SH-SY5Y (cell line): ENCODE data around the gene ARHGAP8.

Source experiments
- GATA2 ChIP-seq: IDR thresholded peaks from 2 replicates; pipeline ENCODE4 v1.6.1; 2011; ENCODE audit warnings: mild to moderate bottlenecking, low read depth, low read length
- GATA3 ChIP-seq: IDR thresholded peaks from 2 replicates; pipeline ENCODE4 v1.6.1; 2011; ENCODE audit warnings: low read depth, mild to moderate bottlenecking, low read length, moderate library complexity

The ARHGAP8 gene

DNA sequence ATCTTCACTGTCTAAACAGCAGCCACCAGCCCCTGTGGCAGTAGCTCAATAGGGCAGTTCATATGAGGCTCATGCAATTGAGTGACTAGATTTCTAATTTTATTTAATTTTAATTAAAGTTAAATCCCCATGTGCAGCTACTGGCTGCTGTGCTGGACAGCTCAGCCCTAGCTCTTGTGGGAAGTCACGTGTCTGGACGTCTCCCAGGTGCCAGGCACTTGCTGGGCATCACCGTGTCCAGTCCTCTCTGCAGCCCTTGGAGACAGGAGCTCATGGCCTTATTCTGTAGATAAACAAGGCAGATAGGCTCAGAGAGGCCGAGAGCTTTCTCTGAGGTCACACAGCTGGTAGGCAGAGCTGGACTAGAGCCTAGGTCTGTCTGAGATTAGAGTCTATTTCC, 95.0 kb downstream of the ARHGAP8 start:
- TF ChIP-seq GATA3 (no peak), GATA2 (no peak)

DNA sequence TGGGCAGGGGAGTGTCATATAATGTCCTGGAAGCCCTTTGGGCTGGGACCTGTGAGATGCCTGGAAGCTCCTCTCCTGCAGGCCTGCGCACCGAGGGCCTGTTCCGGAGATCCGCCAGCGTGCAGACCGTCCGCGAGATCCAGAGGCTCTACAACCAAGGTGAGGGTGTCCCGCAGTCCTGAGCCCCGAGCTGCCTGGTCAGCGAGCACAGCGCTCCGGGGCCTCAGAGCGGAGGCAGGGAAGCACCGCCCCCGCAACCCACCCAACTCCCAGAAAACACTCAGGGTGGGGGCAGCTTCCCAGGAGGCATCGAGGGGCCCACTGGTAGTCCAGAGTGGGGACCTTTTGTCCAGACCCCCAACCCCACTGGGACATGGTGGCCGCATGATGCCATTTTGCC, 95.5 kb downstream of the ARHGAP8 start:
- TF ChIP-seq GATA3 (no peak), GATA2 (no peak)

DNA sequence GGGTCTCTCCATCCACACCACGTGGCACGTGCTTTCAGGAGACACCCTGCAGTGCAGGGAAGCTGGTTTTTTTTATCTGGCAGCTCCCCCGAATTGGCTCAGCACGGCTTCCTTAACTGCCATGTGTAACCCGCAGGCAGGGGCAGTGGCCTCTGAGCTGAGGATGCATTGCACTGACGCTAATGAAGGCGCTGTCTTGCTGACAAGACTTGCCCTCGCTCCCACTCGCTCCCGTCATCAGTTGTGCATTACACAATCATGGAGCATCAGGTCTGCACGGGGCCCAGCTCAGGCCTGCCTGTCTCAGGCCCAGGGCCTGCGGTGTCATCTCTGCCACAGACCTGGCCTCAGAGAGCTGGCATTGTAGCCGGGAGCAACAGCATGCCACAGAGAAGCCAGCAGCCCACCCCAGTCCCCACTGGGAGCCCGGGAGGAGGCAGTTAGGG, 95.9 kb downstream of the ARHGAP8 start:
- TF ChIP-seq GATA3, result no peak
- no peak for TF ChIP-seq GATA2

DNA sequence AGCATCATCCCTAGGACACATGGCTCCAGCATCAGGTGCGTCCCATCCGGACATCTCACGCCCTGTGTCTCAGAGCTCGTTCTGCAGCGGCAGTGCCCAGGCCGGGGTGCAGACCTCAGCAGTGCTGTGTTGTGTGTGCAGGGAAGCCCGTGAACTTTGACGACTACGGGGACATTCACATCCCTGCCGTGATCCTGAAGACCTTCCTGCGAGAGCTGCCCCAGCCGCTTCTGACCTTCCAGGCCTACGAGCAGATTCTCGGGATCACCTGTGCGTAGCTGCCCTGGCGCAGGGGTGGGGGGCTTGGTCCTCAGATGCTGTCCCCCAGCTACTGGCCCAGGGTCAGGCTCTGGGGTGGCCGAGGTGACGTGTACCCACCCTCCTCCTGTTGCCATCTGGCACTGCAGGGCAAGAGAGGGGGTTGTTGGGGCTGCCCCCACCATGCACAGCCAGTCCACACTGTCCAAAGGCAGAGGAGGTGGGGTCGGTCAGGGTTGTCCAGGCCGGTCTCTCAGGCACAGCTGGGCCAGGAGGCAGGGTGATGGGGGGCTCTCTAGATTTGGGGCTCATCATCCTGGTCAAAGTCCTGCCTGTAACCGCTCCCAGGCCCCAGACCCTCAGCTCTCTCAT, 96.5 kb downstream of the ARHGAP8 start:
- TF ChIP-seq GATA2 (no peak), GATA3 (no peak)

DNA sequence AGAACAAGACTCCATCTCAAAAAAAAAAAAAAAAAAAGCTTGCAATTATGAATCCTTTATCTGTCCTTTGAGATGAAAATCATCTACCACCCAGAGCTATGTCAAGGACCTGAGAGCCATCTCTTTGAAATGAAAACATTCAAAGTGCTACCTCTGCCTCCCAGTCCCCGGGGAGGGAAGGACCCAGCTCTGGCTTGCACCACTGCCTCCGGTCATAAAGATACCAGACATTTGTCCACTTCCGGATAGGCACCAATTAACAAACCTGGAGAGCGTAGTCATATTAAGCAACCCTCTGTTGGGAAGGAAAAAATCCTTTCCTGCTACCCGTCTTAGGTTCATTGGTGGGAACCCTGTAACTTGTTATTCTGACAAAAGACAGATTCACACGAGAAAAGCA, 98.6 kb downstream of the ARHGAP8 start:
- TF ChIP-seq GATA2, result no peak
- no peak for TF ChIP-seq GATA3

DNA sequence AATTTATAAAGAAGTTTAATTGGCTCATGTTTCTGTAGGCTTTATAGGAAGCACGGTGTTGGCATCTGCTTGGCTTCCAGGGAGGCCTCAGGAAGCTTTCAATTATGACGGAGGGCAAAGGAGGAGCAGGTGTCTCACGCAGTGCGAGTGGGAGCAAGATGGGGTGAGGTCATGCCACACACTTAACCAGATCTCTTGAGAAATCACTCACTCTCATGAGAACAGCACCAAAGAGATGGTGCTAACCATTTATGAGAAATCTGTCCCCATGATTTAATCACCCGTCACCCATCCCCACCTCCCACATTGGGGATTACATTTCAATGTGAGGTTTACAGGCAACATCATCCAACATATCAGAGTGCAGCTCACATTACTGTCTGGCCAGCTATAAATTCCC, 103.5 kb downstream of the ARHGAP8 start:
- no peak for TF ChIP-seq GATA2
- no peak for TF ChIP-seq GATA3

DNA sequence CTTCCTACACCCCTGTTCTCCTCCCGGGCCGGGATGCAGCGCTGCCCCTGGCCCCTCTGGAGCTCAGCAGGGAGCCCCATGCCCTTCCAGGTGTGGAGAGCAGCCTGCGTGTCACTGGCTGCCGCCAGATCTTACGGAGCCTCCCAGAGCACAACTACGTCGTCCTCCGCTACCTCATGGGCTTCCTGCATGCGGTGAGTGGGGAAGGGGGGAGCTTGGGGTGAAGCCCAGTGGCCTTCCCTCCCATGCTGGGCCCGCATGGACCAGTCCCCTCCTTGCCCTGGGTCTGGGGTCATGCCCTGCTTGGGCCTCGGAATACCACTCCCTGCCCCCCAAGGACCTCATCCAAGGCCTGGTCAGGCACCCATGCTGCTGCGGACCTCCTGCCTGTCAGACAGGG, 107.3 kb downstream of the ARHGAP8 start:
- TF ChIP-seq GATA3, result no peak
- no peak for TF ChIP-seq GATA2

DNA sequence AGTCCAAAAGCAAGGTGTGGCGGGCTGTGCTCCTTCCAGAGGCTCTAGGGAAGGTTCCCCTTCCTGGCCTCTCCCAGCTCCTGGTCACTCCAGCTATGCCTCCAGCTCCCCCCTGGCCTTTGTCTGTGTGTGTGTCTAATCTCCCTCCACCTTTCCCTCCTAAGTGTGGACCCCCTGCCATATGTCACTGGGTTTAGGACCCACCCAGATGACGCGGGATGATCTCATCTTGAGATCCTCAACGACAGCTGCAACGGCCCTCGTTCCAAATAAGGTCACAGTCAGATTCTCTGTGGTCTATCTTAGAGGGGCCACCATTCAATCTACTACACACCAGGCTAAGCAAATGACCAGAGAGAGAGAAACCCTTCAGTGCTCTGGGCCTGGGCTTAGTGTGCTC, 107.9 kb downstream of the ARHGAP8 start:
- TF ChIP-seq GATA2, result no peak
- TF ChIP-seq GATA3, result no peak

DNA sequence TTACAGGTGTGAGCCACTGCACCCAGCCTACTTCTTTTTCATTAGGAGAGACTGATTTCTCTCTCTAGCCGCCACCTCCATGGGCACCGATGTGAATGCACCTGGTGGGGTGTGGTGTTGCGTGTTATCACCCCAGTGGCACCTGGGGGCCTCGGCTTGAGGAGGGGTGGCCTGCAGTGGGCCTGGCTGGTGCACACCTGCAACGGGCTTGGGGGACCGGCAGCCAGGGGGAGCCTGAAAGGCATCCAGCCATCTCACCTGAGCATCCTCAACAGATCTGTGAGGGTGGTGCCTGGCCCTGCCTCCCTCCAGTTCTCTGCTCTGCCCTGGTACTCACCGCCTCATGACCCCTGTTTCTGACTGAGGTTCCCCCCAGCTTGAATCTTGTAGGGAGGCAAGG, 108.9 kb downstream of the ARHGAP8 start:
- TF ChIP-seq GATA2 (no peak), GATA3 (no peak)

DNA sequence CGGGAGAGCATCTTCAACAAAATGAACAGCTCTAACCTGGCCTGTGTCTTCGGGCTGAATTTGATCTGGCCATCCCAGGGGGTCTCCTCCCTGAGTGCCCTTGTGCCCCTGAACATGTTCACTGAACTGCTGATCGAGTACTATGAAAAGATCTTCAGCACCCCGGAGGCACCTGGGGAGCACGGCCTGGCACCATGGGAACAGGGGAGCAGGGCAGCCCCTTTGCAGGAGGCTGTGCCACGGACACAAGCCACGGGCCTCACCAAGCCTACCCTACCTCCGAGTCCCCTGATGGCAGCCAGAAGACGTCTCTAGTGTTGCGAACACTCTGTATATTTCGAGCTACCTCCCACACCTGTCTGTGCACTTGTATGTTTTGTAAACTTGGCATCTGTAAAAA, 109.9 kb downstream of the ARHGAP8 start:
- TF ChIP-seq GATA2, result no peak

DNA sequence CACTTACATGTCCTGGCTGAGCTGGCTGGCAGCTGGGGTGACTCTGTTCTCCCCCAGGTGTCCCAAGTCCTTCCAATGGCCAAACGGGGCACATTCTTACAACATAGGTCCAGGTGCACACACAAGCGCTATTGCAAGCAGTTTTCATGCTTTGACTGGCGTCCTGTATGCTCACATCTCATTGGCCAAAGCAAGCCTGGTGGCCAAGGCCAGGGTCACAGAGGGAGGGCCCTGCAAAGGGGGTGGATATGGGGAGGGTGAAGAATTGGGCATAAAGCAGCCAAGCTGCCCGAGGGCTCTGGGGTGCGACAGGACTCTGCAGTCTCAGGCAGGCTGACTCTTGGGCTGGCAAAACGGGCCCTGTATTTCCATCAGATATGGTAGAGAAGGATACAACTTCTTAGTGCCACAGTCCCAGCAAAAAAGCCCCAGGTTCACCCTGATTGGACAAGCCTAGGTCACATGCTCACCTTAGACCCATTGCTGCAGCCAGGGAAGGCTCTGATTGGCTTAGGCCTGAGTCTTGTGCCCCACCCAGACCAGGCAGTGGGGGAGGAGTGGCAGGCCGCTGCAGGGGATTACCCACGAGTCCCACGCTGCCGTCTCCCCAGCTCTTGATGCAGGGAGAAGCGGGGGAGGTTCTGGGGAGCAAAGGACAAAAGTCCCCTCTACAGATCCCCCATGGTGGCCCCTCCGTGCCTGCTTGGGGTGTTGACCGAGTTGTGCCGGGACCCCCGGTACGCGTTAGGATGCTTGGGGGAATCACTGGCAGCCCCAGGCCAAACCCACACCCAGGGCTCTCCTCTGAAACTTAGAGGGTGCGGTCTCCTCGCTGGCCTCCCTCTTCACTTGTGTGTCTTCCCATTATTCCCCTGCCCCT, 110.8 kb downstream of the ARHGAP8 start:
- TF ChIP-seq GATA3 (no peak), GATA2 (no peak)

DNA sequence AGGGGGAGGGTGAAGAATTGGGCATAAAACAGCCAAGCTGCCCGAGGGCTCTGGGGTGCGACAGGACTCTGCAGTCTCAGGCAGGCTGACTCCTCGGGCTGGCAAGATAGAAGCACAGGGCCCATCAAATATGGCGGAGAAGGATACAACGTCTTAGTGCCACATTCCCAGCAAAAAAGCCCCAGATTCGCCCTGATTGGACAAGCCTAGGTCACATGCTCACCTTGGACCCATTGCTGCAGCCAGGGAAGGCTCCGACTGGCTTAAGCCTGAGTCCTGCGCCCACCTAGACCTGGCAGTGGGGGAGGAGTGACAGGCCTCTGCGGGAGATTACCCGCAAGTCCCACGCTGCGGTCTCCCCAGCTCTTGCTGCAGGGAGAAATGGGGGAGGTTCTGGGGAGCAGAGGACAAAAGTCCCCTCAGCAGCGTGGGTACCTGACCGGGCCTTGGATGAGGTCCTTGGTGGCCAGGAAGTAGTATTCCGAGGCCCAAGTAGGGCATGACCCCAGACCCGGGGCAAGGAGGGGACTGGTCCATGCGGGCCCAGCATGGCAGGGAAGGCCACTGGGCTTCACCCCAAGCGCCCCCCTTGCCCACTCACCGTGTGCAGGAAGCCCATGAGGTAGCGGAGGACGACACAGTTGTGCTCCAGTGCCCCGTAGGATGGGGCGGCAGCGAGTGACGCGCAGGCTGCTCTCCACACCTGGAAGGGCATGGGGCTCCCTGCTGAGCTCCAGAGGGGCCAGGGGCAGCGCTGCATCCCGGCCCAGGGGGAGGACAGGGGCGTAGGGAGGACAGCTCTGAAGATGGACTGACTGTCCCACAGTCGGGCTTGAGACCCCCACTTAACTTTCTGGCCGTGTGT, 113.0 kb downstream of the ARHGAP8 start:
- no peak for TF ChIP-seq GATA3
- no peak for TF ChIP-seq GATA2

DNA sequence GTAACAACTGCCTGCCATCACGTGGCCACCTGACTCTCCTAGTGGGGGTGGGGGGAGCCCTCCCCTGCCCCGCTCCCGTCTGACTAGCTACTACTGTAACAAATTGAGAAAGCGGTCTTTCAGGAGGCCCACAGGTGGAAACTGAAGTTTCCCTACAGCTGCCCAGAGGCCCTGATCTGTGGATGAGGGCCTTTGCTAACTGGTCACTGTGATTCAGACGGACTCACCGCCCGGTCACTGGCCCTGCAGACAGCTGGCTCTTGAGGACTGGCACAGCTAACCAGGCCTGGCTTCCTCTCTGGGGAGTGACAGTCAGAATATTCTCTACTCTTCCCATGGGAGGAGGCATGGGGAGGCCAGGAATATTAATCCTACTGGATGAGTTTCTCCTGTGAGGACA, 116.8 kb downstream of the ARHGAP8 start:
- TF ChIP-seq GATA3, result no peak
- TF ChIP-seq GATA2, result no peak

DNA sequence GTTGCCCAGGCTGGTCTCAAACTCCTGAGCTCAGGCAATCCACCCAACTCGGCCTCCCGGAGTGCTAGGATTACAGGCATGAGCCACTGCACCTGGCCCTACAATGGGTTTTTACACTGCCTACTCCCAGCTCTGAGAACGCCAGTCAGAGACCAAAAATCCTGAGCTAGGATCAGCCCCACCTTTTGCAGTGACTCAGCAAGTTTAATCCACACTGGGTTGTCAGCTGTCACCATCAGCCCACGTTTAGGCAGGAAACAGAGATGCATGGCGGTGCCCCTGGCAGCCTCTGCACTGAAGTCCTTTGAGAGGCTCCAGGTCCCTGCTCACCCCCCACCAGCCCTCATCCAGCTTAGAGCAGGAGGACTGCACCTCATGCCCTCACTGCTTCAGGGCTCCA, 117.6 kb downstream of the ARHGAP8 start:
- TF ChIP-seq GATA3 (no peak), GATA2 (no peak)
